Endothelial cell of umbilical vein (primary cell): Measurements from ENCODE around the gene PSMA3. TPM values are rescaled to one million over a fixed set of nuclear protein-coding genes. Genes with fewer than 3 reads are reported as not detected.
"Not testable (repeated sequence)": the region's sequence is repeated elsewhere in the genome, so short reads cannot be mapped to it uniquely, and the experiment has no call there.

Source experiments
- BruUV-seq: library from RNA; stranded (reverse); fragments of 400-500 nt; replicated peaks from 2 replicates; lab custom pipeline; 2021; lab: Mats Ljungman, UMichigan
- CTCF ChIA-PET: fragments of 300-600, 350-600 bp; sonication (Branson Sonifier 250); formaldehyde crosslinking; loops from one replicate; lab custom pipeline; 2021; ENCODE audit warnings: antibody characterized with exemption, inconsistent platforms; lab: Charles Lee
- POLR2A ChIA-PET: fragments of 300-600, 350-600 bp; sonication (Branson Sonifier 250); formaldehyde crosslinking; loops from one replicate; lab custom pipeline; 2021; ENCODE audit warnings: antibody characterized with exemption, inconsistent platforms; lab: Charles Lee
- DNase-seq: peaks from one replicate; pipeline ENCODE4 v3.0.0-alpha.2; 2011; ENCODE audit warnings: low read depth, low spot score
- FAIRE-seq: peaks from 2 replicates; lab custom pipeline; 2011; peaks lifted over from hg19 to GRCh38; lab: Jason Lieb, UNC
- H2AFZ ChIP-seq: 2 replicates; pipeline ENCODE4 v1.6.0; 2012; ENCODE audit warnings: low read depth, low read length, control low read depth, inconsistent platforms
- H3K27ac ChIP-seq: 2 replicates; pipeline ENCODE4 v1.5.1; 2011; ENCODE audit warnings: low read depth, mild to moderate bottlenecking, control low read depth, low read length, moderate library complexity; ENCODE audit not compliant: insufficient read depth
- H3K27me3 ChIP-seq, 2 experiments: 2 replicates each; pipeline versions ENCODE4 v1.6.0 to v1.6.1; 2011; ENCODE audit warnings: low read length in 2 of 2, mixed read lengths in 1 of 2; ENCODE audit not compliant: control insufficient read depth in 2 of 2, insufficient read depth in 2 of 2
- H3K36me3 ChIP-seq, 2 experiments: 2 replicates in 1 of 2; 3 replicates in 1 of 2; pipeline ENCODE4 v1.5.1; 2011; ENCODE audit warnings: low read length in 2 of 2, mild to moderate bottlenecking in 1 of 2, moderate library complexity in 1 of 2; ENCODE audit not compliant: control insufficient read depth in 2 of 2, insufficient read depth in 2 of 2; ENCODE audit errors: extremely low read depth in 1 of 2
- H3K4me1 ChIP-seq: 3 replicates; pipeline ENCODE4 v1.5.1; 2011; ENCODE audit warnings: mild to moderate bottlenecking, low read length; ENCODE audit not compliant: control insufficient read depth, insufficient read depth; ENCODE audit errors: extremely low read depth
- H3K4me2 ChIP-seq: 2 replicates; pipeline ENCODE4 v1.6.1; 2011; ENCODE audit warnings: low read length, control low read depth, mixed read lengths; ENCODE audit not compliant: insufficient read depth
- H3K4me3 ChIP-seq, 3 experiments: fragments of 200-600 bp in 1 of 3; sonication (generic), shearing (Covaris generic) in 1 of 3; replicated peaks in 1 of 3; 2 replicates each; pipeline ENCODE4 v1.5.1; 2011 to 2016; ENCODE audit warnings: control low read depth in 3 of 3, low read length in 3 of 3, mild to moderate bottlenecking in 2 of 3, inconsistent platforms in 1 of 3, low read depth in 1 of 3, moderate library complexity in 1 of 3; ENCODE audit not compliant: insufficient read depth in 1 of 3
- H3K79me2 ChIP-seq: 2 replicates; pipeline ENCODE4 v1.6.0; 2012; ENCODE audit warnings: low read length, inconsistent platforms; ENCODE audit not compliant: control insufficient read depth, insufficient read depth
- H3K9ac ChIP-seq: replicated peaks from 2 replicates; pipeline ENCODE3; 2011; ENCODE audit warnings: low read length, control low read depth; ENCODE audit not compliant: insufficient read depth; ENCODE audit errors: extremely low read depth
- H3K9me1 ChIP-seq: replicated peaks from 3 replicates; pipeline ENCODE4 v1.6.0; 2011; ENCODE audit warnings: mild to moderate bottlenecking, low read length; ENCODE audit not compliant: control insufficient read depth, insufficient read depth; ENCODE audit errors: extremely low read depth
- H3K9me3 ChIP-seq: replicated peaks from 2 replicates; pipeline ENCODE4 v1.5.1; 2012; ENCODE audit warnings: low read length, inconsistent platforms; ENCODE audit not compliant: control insufficient read depth, insufficient read depth
- H4K20me1 ChIP-seq: replicated peaks from 2 replicates; pipeline ENCODE3; 2011; ENCODE audit warnings: mild to moderate bottlenecking, low read length; ENCODE audit not compliant: control insufficient read depth, insufficient read depth; ENCODE audit errors: extremely low read depth
- EZH2 ChIP-seq: IDR thresholded peaks from 2 replicates; pipeline ENCODE4 v1.6.1; 2012; ENCODE audit warnings: borderline replicate concordance, low read depth, mild to moderate bottlenecking, moderate library complexity, low read length, inconsistent platforms; ENCODE audit not compliant: severe bottlenecking
- FOS ChIP-seq: IDR thresholded peaks from 2 replicates; pipeline ENCODE4 v1.6.1; 2011; ENCODE audit warnings: mild to moderate bottlenecking, low read length, moderate library complexity, borderline replicate concordance; ENCODE audit not compliant: insufficient read depth
- GATA2 ChIP-seq: IDR thresholded peaks from 2 replicates; pipeline ENCODE4 v1.7.0; 2011; ENCODE audit warnings: low read depth, mild to moderate bottlenecking, moderate library complexity, mixed read lengths, low read length; ENCODE audit not compliant: insufficient read length, insufficient read depth
- JUN ChIP-seq: IDR thresholded peaks from 2 replicates; pipeline ENCODE4 v1.6.1; 2011; ENCODE audit warnings: borderline replicate concordance, low read depth; ENCODE audit not compliant: insufficient read length, insufficient read depth
- MYC ChIP-seq: IDR thresholded peaks from one replicate; pipeline ENCODE4 v1.6.1; 2011; ENCODE audit warnings: mild to moderate bottlenecking, low read depth, low read length
- POLR2A ChIP-seq: IDR thresholded peaks from 2 replicates; pipeline ENCODE4 v1.6.1; 2012; ENCODE audit warnings: low read depth, mild to moderate bottlenecking, control low read depth, low read length
- POLR2AphosphoS5 ChIP-seq: IDR thresholded peaks from 2 replicates; pipeline ENCODE4 v1.6.1; 2012; ENCODE audit warnings: low read depth, mild to moderate bottlenecking, control low read depth, low read length, moderate library complexity; ENCODE audit not compliant: insufficient read depth
- dilution Hi-C: fragments of 300-500 bp; cut with MboI; formaldehyde crosslinking; loops from one replicate; pipeline ENCODE4 v1.15.0; 2019; ENCODE audit warnings: low sequenced_read_pairs; ENCODE audit not compliant: extremely low pct_ligation_motif_present
- intact Hi-C: fragments of 100-400 bp; cut with micrococcal nuclease; formaldehyde crosslinking; loops from one replicate; pipeline ENCODE4 v1.10.0; 2022
- polyA plus RNA-seq, 4 experiments: library from polyadenylated mRNA; depleted of rRNA in 3 of 4; stranded (reverse) in 3 of 4; unstranded in 1 of 4; fragments of >200 nt; gene quantifications; 2 replicates each; pipeline versions ENCODE4 v1.2.1 to v1.2.3, GENCODE V29; 2011 to 2012; ENCODE audit warnings: missing spikeins in 1 of 4
- total RNA-seq: library from RNA; stranded (reverse); gene quantifications from 2 replicates; pipeline ENCODE4 v1.2.3, GENCODE V29; 2021
- TF ChIP-seq, protein P1 (sequence below): IDR thresholded peaks from 2 replicates; pipeline ENCODE4 v1.6.1; 2011; ENCODE audit not compliant: insufficient read depth, insufficient read length
- TF ChIP-seq, protein P2 (sequence below), 2 donors: IDR thresholded peaks; 1 replicate in 1 of 2; 2 replicates in 1 of 2; pipeline ENCODE4 v1.5.1; 2011; ENCODE audit warnings: low read length in 2 of 2, mild to moderate bottlenecking in 2 of 2, moderate library complexity in 2 of 2, control low read depth in 1 of 2, inconsistent platforms in 1 of 2, low read depth in 1 of 2; ENCODE audit not compliant: insufficient read depth in 1 of 2; ENCODE audit errors: extremely low read depth in 1 of 2

The PSMA3 gene
- total and polyA plus RNA-seq, 2 donors (not counting 3 experiments of a cell fraction or from before 2014, with no cell fraction given): 240 to 297 TPM

DNA sequence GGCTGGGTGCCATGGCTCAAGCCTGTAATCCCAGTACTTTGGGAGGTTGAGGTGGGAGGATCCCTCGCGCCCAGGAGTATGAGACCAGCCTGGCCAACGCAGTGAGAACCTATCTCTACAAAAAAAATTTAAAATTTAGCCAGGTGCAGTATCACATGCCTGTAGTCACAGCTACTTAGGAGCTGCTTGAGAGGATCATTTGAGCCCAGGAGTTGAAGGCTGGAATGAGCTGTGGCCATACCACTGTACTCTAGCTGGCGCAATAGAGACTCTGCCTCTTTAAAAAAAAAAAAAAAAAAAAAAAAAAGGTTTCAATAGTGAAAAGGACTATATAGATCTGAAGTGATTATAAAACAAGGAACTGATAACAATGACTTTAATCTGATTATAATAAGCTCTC lies 13.5 kb downstream of the PSMA3 start:
- H3K79me2 ChIP-seq: peaks cover 14% of the 10 kb centered on the region
- no peak overlapping the region for H3K4me3 ChIP-seq
- H3K36me3 ChIP-seq: peaks cover 9 to 13% of the 10 kb centered on the region in 2 experiments
- POLR2A ChIA-PET: interaction anchor here (0.6 to 0.7 kb wide), 2 partner anchors 14 to 74 kb away, joined by 3 to 11 read pairs; partner anchors contain the start of gene PSMA3
- BruUV-seq: no TSS peak
- CTCF ChIA-PET: interaction anchor here (0.7 to 1.0 kb wide), 3 partner anchors 23 to 46 kb away, joined by 3 to 4 read pairs (median 3); partner anchors contain the start of gene ARID4A
- FAIRE-seq (no peak), DNase-seq (no peak)
- no peak overlapping the region for H3K27ac ChIP-seq
- no peak overlapping the region for H2AFZ ChIP-seq
- no peaks in the 10 kb centered on the region for H3K4me1 ChIP-seq
- H3K27me3 ChIP-seq: no peaks in the 10 kb centered on the region
- H3K4me2 ChIP-seq: no peak overlapping the region
- intact Hi-C loops: no loop called here
- no peaks in the 10 kb centered on the region for H3K9me3 ChIP-seq
- no peaks in the 10 kb centered on the region for H4K20me1 ChIP-seq
- H3K9ac ChIP-seq: no peak overlapping the region
- dilution Hi-C loops: no loop called here
- H3K9me1 ChIP-seq: no peaks in the 10 kb centered on the region
- TF ChIP-seq POLR2A: no peak
- no peak for TF ChIP-seq FOS
- TF ChIP-seq JUN: no peak
- TF ChIP-seq POLR2AphosphoS5: no peak
- TF ChIP-seq, protein P1, sequence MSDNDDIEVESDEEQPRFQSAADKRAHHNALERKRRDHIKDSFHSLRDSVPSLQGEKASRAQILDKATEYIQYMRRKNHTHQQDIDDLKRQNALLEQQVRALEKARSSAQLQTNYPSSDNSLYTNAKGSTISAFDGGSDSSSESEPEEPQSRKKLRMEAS: no peak
- TF ChIP-seq, protein P2, sequence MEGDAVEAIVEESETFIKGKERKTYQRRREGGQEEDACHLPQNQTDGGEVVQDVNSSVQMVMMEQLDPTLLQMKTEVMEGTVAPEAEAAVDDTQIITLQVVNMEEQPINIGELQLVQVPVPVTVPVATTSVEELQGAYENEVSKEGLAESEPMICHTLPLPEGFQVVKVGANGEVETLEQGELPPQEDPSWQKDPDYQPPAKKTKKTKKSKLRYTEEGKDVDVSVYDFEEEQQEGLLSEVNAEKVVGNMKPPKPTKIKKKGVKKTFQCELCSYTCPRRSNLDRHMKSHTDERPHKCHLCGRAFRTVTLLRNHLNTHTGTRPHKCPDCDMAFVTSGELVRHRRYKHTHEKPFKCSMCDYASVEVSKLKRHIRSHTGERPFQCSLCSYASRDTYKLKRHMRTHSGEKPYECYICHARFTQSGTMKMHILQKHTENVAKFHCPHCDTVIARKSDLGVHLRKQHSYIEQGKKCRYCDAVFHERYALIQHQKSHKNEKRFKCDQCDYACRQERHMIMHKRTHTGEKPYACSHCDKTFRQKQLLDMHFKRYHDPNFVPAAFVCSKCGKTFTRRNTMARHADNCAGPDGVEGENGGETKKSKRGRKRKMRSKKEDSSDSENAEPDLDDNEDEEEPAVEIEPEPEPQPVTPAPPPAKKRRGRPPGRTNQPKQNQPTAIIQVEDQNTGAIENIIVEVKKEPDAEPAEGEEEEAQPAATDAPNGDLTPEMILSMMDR (IDR thresholded peaks at IDR 0.05; ENCODE audit: extremely low read depth in 1 of 2, insufficient read depth in 1 of 2, low read depth in 1 of 2, low read length in 2 of 2): no peak
- no peak for TF ChIP-seq GATA2
- no peak for TF ChIP-seq MYC
- no peak for TF ChIP-seq EZH2

DNA sequence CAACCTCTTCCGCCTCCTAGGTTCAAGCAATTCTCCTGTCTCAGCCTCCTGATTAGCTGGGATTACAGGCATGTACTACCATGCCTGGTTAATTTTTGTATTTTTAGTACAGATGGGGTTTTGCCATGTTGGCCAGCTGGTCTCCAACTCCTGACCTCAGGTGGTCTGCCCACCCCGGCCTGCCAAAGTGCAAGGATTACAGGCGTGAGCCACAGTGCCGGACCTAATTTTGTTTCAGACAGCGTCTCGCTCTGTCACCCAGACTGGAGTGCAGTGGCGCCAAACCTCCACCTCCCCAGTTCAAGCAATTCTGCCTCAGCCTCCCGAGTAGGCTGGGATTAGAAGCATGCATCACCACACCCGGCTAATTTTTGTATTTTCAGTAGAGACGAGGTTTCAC lies 17.4 kb downstream of the PSMA3 start:
- dilution Hi-C loops, H4K20me1 ChIP-seq, BruUV-seq, intact Hi-C loops, H2AFZ ChIP-seq, H3K9ac ChIP-seq, H3K9me1 ChIP-seq, FAIRE-seq, H3K9me3 ChIP-seq, H3K27me3 ChIP-seq, H3K4me3 ChIP-seq, POLR2A ChIA-PET, H3K4me1 ChIP-seq, H3K4me2 ChIP-seq, H3K79me2 ChIP-seq, H3K27ac ChIP-seq, DNase-seq: not testable (repeated sequence)
- CTCF ChIA-PET: interaction anchor here (1.3 to 1.4 kb wide), 2 partner anchors 14 to 19 kb away, joined by 3 to 4 read pairs; no protein-coding TSS in a partner anchor
- peaks cover 17 to 24% of the 10 kb centered on the region in 2 experiments for H3K36me3 ChIP-seq
